Thyroid gland (tissue), 4 donors: ENCODE results near the gene PTPRG. TPM values are rescaled to one million over a fixed set of nuclear protein-coding genes. Genes with fewer than 3 reads are reported as not detected.

Experiments
- DNase-seq, 2 donors: peaks; one replicate each; pipeline ENCODE4 v3.0.0-alpha.2; 2019
- H3K27ac ChIP-seq, 3 donors: fragments of 200-600 bp; sonication (generic); 1 replicate in 2 of 3; 2 replicates in 1 of 3; pipeline ENCODE4 v1.5.1; 2016 to 2019; ENCODE audit warnings: mild to moderate bottlenecking in 1 of 3, moderate library complexity in 1 of 3
- H3K27me3 ChIP-seq: fragments of 200-600 bp; sonication (generic); one replicate; pipeline ENCODE4 v1.5.1; 2019
- H3K36me3 ChIP-seq, 2 donors: fragments of 200-600 bp; sonication (generic); one replicate each; pipeline ENCODE4 v1.5.1; 2016 to 2019
- H3K4me1 ChIP-seq, 2 donors: fragments of 200-600 bp; sonication (generic); one replicate each; pipeline ENCODE4 v1.5.1; 2017 to 2019
- H3K4me3 ChIP-seq, 3 donors: fragments of 200-600 bp; sonication (generic); replicated peaks in 1 of 3; 1 replicate in 2 of 3; 2 replicates in 1 of 3; pipeline ENCODE4 v1.5.1; 2016; ENCODE audit warnings: mild to moderate bottlenecking in 1 of 3
- H3K9me3 ChIP-seq: fragments of 200-600 bp; sonication (generic); one replicate; pipeline ENCODE4 v1.5.1; 2017
- CTCF ChIP-seq, 6 experiments: fragments of 200-600 bp in 3 of 6; fragments of 450-650 bp in 3 of 6; sonication (generic) in 3 of 6; IDR thresholded peaks; one replicate each; pipeline ENCODE4 v1.5.1; 2016 to 2019; ENCODE audit warnings: antibody characterized with exemption in 6 of 6, mild to moderate bottlenecking in 2 of 6, inconsistent platforms in 1 of 6, moderate library complexity in 1 of 6
- POLR2A ChIP-seq, 2 donors: fragments of 450-650 bp; IDR thresholded peaks; one replicate each; pipeline ENCODE4 v1.6.1; 2017; ENCODE audit warnings: antibody characterized with exemption in 2 of 2, mild to moderate bottlenecking in 2 of 2, moderate library complexity in 1 of 2
- WGBS, 2 donors: methylation state at CpG; one replicate each; pipeline ENCODE4 v1.1.5; 2017; 5-methylcytosine and 5-hydroxymethylcytosine counted together
- intact Hi-C: fragments of 100-400 bp; cut with DNase I; formaldehyde crosslinking; loops from one replicate; pipeline ENCODE4 v1.15.1; 2023
- total RNA-seq, 4 donors: library from RNA; depleted of rRNA; stranded (reverse); fragments of >200 nt; gene quantifications; one replicate each; pipeline ENCODE4 v1.2.3, GENCODE V29; 2016

PTPRG gene
- total RNA-seq, 4 donors from 2014 or later, result 81.6 to 207 (median 132) TPM

DNA sequence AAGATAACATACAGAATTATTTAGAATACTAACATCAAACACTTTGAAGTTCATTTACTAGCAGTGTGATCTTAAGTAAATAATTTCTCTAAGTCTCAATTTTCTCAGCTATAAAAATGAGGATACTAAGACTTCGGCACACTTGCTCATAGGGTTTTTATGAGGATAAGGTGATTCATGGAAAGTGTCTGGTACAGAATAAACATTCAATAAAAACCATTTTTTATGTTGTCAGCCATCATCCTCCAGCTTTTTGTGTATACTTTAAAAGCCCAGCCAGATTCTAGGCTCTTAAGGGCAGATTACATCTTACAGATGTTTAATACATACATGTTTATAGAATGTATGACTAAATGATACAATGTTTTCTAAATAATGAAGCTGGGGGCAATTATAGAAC lies 755.2 kb downstream of the PTPRG start:
- Histone ChIP-seq H3K36me3 (no peaks in the 10 kb centered on the region), H3K27me3 (no peaks in the 10 kb centered on the region), H3K9me3 (no peaks in the 10 kb centered on the region), H3K4me1 (peaks cover 0 to 5% of the 10 kb centered on the region in 2 donors), H3K4me3 (no peak overlapping the region), H3K27ac (no peak overlapping the region)
- DNase-seq, result no peak
- WGBS, 2 donors, result 94 to 95% methylated on average over 1 of the region's 1 CpG
- intact Hi-C loops, result no loop called here
- TF ChIP-seq POLR2A (IDR thresholded peaks at IDR 0.05) (no peak), CTCF (IDR thresholded peaks at IDR 0.05) (no peak)

GRCh38 chr3:62318365-62318751 lies 757.0 kb downstream of the PTPRG start:
- no peak for DNase-seq
- no peaks in the 10 kb centered on the region for H3K9me3 ChIP-seq
- 29 to 39% methylated on average over 10 to 12 of the region's 12 CpGs for WGBS, 2 donors
- peak overlapping the region in 1 of 3 donors; percentile 31 for H3K27ac ChIP-seq
- H3K36me3 ChIP-seq, result no peaks in the 10 kb centered on the region
- no peak for TF ChIP-seq POLR2A (IDR thresholded peaks at IDR 0.05)
- TF ChIP-seq CTCF (IDR thresholded peaks at IDR 0.05), result no peak
- peak overlapping the region in 2 of 3 donors; percentile 32 to 67 for H3K4me3 ChIP-seq
- no peaks in the 10 kb centered on the region for H3K27me3 ChIP-seq
- intact Hi-C loops, result no loop called here
- H3K4me1 ChIP-seq, result peaks cover 0 to 5% of the 10 kb centered on the region in 2 donors

- TF ChIP-seq POLR2A (IDR thresholded peaks at IDR 0.05), result peak in 1 of 2 donors; percentile 22
- no peak for TF ChIP-seq CTCF (IDR thresholded peaks at IDR 0.05)
- Histone ChIP-seq H3K27ac (peak overlapping the region in 1 of 3 donors; percentile 31), H3K9me3 (no peaks in the 10 kb centered on the region), H3K4me3 (peak overlapping the region; percentile 15 to 67 (median 32)), H3K27me3 (no peaks in the 10 kb centered on the region), H3K36me3 (no peaks in the 10 kb centered on the region), H3K4me1 (peaks cover 0 to 5% of the 10 kb centered on the region in 2 donors)
- peak; percentile 82 to 83 for DNase-seq
- intact Hi-C loops, result no loop called here
- WGBS, 2 donors, result 4 to 5% methylated on average over 40 to 48 of the region's 60 CpGs
These were observed 757.6 kb downstream of the PTPRG start for GRCh38 chr3:62318752-62319569.

- TF ChIP-seq POLR2A (IDR thresholded peaks at IDR 0.05) (no peak), CTCF (IDR thresholded peaks at IDR 0.05) (no peak)
- Histone ChIP-seq H3K9me3 (no peaks in the 10 kb centered on the region), H3K4me3 (peak overlapping the region in 1 of 3 donors; percentile 32), H3K4me1 (peaks cover 0 to 5% of the 10 kb centered on the region in 2 donors), H3K27me3 (no peaks in the 10 kb centered on the region), H3K36me3 (no peaks in the 10 kb centered on the region), H3K27ac (no peak overlapping the region)
- 64 to 66% methylated on average over 7 of the region's 7 CpGs for WGBS, 2 donors
- DNase-seq, result no peak
- intact Hi-C loops, result no loop called here
These were observed 758.3 kb downstream of the PTPRG start for GRCh38 chr3:62319570-62320243.

- Histone ChIP-seq H3K4me1 (peaks cover 0 to 4% of the 10 kb centered on the region in 2 donors), H3K27me3 (no peaks in the 10 kb centered on the region), H3K27ac (no peak overlapping the region), H3K9me3 (no peaks in the 10 kb centered on the region), H3K36me3 (no peaks in the 10 kb centered on the region), H3K4me3 (no peak overlapping the region)
- intact Hi-C loops, result no loop called here
- WGBS, 2 donors, result 98 to 100% methylated on average over 1 of the region's 1 CpG
- DNase-seq, result no peak
- TF ChIP-seq POLR2A (IDR thresholded peaks at IDR 0.05), result no peak
- no peak for TF ChIP-seq CTCF (IDR thresholded peaks at IDR 0.05)
These were observed 761.9 kb downstream of the PTPRG start for GRCh38 chr3:62323241-62323640.
